Activated naive CD8-positive, alpha-beta T cell treated with anti-CD3 and anti-CD28 coated beads, Interleukin-2, amount 50 U/mL, for 24 hours (primary cell): ENCODE results near the gene EPOP.
A peak's percentile ranks its signal among the peaks of the same experiment; 100 is the strongest.

Experiments used
- ATAC-seq: fragments of 150-1000 bp; cut with Tn5 transposase; one replicate; pipeline ENCODE4 v1.10.0; 2021
- DNase-seq: peaks from one replicate; pipeline ENCODE4 v3.0.0; 2021
- H3K27ac Mint-ChIP-seq: one replicate; pipeline ENCODE4 v1.8.0; 2021; ENCODE audit warnings: mild to moderate bottlenecking, mixed read lengths
- H3K27me3 Mint-ChIP-seq: one replicate; pipeline ENCODE4 v1.8.0; 2021; ENCODE audit warnings: mixed read lengths
- H3K36me3 Mint-ChIP-seq: one replicate; pipeline ENCODE4 v1.8.0; 2021; ENCODE audit warnings: low read depth, mixed read lengths
- H3K4me1 Mint-ChIP-seq: one replicate; pipeline ENCODE4 v1.8.0; 2021; ENCODE audit warnings: mixed read lengths
- H3K4me3 Mint-ChIP-seq: one replicate; pipeline ENCODE4 v1.8.0; 2021; ENCODE audit warnings: mild to moderate bottlenecking, moderate library complexity, mixed read lengths
- H3K9me3 Mint-ChIP-seq: one replicate; pipeline ENCODE4 v1.8.0; 2021; ENCODE audit warnings: mixed read lengths

EPOP gene

GRCh38 chr17:38698760-38699159, 24.0 kb upstream of the EPOP start:
- ATAC-seq = no peak
- H3K4me3 Mint-ChIP-seq = no peak overlapping the region
- H3K4me1 Mint-ChIP-seq = peaks cover 64% of the 10 kb centered on the region

GRCh38 chr17:38697061-38697820, 22.5 kb upstream of the EPOP start:
- peak overlapping the region; percentile 19 for H3K27ac Mint-ChIP-seq

More at GRCh38 chr17:38698760-38699159, 24.0 kb upstream of the EPOP start:
- Mint-ChIP-seq H3K27me3 (no peaks in the 10 kb centered on the region), H3K36me3 (peaks cover 2% of the 10 kb centered on the region), H3K9me3 (peaks cover 5% of the 10 kb centered on the region), H3K27ac (peak overlapping the region; percentile 100)
- DNase-seq = no peak

GRCh38 chr17:38693700-38694329, 19.1 kb upstream of the EPOP start:
- Mint-ChIP-seq H3K4me3 (no peak overlapping the region), H3K4me1 (peaks cover 27% of the 10 kb centered on the region), H3K27ac (no peak overlapping the region), H3K27me3 (no peaks in the 10 kb centered on the region), H3K9me3 (no peaks in the 10 kb centered on the region), H3K36me3 (no peaks in the 10 kb centered on the region)
- ATAC-seq (no peak), DNase-seq (no peak)

More at GRCh38 chr17:38697061-38697820, 22.5 kb upstream of the EPOP start:
- Mint-ChIP-seq H3K4me3 (no peak overlapping the region), H3K9me3 (peaks cover 5% of the 10 kb centered on the region), H3K4me1 (peaks cover 56% of the 10 kb centered on the region), H3K36me3 (peaks cover 2% of the 10 kb centered on the region), H3K27me3 (no peaks in the 10 kb centered on the region)
- DNase-seq (no peak), ATAC-seq (no peak)

- DNase-seq (no peak), ATAC-seq (no peak)
- Mint-ChIP-seq H3K27ac (no peak overlapping the region), H3K4me3 (no peak overlapping the region), H3K36me3 (no peaks in the 10 kb centered on the region), H3K9me3 (no peaks in the 10 kb centered on the region), H3K4me1 (peaks cover 11% of the 10 kb centered on the region), H3K27me3 (peaks cover 5% of the 10 kb centered on the region)
These were observed 16.4 kb upstream of the EPOP start for GRCh38 chr17:38691154-38691553.

GRCh38 chr17:38690386-38690785, 15.6 kb upstream of the EPOP start:
- no peak overlapping the region for H3K4me3 Mint-ChIP-seq
- no peak overlapping the region for H3K27ac Mint-ChIP-seq
- no peaks in the 10 kb centered on the region for H3K9me3 Mint-ChIP-seq
- H3K36me3 Mint-ChIP-seq = peaks cover 2% of the 10 kb centered on the region
- peaks cover 10% of the 10 kb centered on the region for H3K27me3 Mint-ChIP-seq
- ATAC-seq (no peak), DNase-seq (no peak)
- H3K4me1 Mint-ChIP-seq = peaks cover 7% of the 10 kb centered on the region

GRCh38 chr17:38687286-38687685, 12.5 kb upstream of the EPOP start:
- Mint-ChIP-seq H3K9me3 (no peaks in the 10 kb centered on the region), H3K4me1 (peaks cover 7% of the 10 kb centered on the region), H3K27ac (no peak overlapping the region), H3K4me3 (no peak overlapping the region), H3K27me3 (peaks cover 14% of the 10 kb centered on the region), H3K36me3 (peaks cover 2% of the 10 kb centered on the region)
- ATAC-seq (no peak), DNase-seq (no peak)

GRCh38 chr17:38685491-38685890, 10.7 kb upstream of the EPOP start:
- no peak overlapping the region for H3K4me3 Mint-ChIP-seq
- peaks cover 14% of the 10 kb centered on the region for H3K27me3 Mint-ChIP-seq

GRCh38 chr17:38681096-38681495, 6.3 kb upstream of the EPOP start:
- Mint-ChIP-seq H3K4me3 (no peak overlapping the region), H3K4me1 (peaks cover 20% of the 10 kb centered on the region), H3K27me3 (peaks cover 9% of the 10 kb centered on the region), H3K9me3 (no peaks in the 10 kb centered on the region), H3K36me3 (peaks cover 2% of the 10 kb centered on the region), H3K27ac (no peak overlapping the region)
- no peak for DNase-seq
- no peak for ATAC-seq

More at GRCh38 chr17:38685491-38685890, 10.7 kb upstream of the EPOP start:
- Mint-ChIP-seq H3K36me3 (peaks cover 2% of the 10 kb centered on the region), H3K27ac (no peak overlapping the region), H3K9me3 (no peaks in the 10 kb centered on the region), H3K4me1 (peaks cover 7% of the 10 kb centered on the region)
- DNase-seq = no peak
- ATAC-seq = no peak

- no peak for ATAC-seq
- H3K4me1 Mint-ChIP-seq = peaks cover 34% of the 10 kb centered on the region
- no peak overlapping the region for H3K4me3 Mint-ChIP-seq
- H3K27me3 Mint-ChIP-seq = no peaks in the 10 kb centered on the region
- H3K27ac Mint-ChIP-seq = peak overlapping the region; percentile 91
- H3K9me3 Mint-ChIP-seq = no peaks in the 10 kb centered on the region
- H3K36me3 Mint-ChIP-seq = peaks cover 2% of the 10 kb centered on the region
- no peak for DNase-seq
These were observed 3.1 kb upstream of the EPOP start for GRCh38 chr17:38677819-38678218.

GRCh38 chr17:38676706-38677504, 2.1 kb upstream of the EPOP start:
- H3K4me3 Mint-ChIP-seq = peak overlapping the region; percentile 45
- peak; percentile 45 for ATAC-seq
- no peaks in the 10 kb centered on the region for H3K9me3 Mint-ChIP-seq
- H3K4me1 Mint-ChIP-seq = peaks cover 42% of the 10 kb centered on the region
- DNase-seq = peak; percentile 88
- H3K27me3 Mint-ChIP-seq = peaks cover 6% of the 10 kb centered on the region
- H3K36me3 Mint-ChIP-seq = peaks cover 3% of the 10 kb centered on the region
- H3K27ac Mint-ChIP-seq = peak overlapping the region; percentile 91

GRCh38 chr17:38674014-38674748, 576 bp downstream of the EPOP start:
- Mint-ChIP-seq H3K27me3 (peaks cover 22% of the 10 kb centered on the region), H3K36me3 (peaks cover 10% of the 10 kb centered on the region), H3K27ac (no peak overlapping the region), H3K4me1 (peaks cover 53% of the 10 kb centered on the region), H3K4me3 (peak overlapping the region; percentile 53), H3K9me3 (no peaks in the 10 kb centered on the region)
- ATAC-seq (peak; percentile 5), DNase-seq (peak; percentile 45)

GRCh38 chr17:38673707-38674013, 1.1 kb downstream of the EPOP start:
- ATAC-seq = no peak
- Mint-ChIP-seq H3K27ac (no peak overlapping the region), H3K4me3 (peak overlapping the region; percentile 81), H3K9me3 (no peaks in the 10 kb centered on the region), H3K4me1 (peaks cover 53% of the 10 kb centered on the region), H3K36me3 (peaks cover 10% of the 10 kb centered on the region), H3K27me3 (peaks cover 27% of the 10 kb centered on the region)
- DNase-seq = no peak

- ATAC-seq (no peak), DNase-seq (no peak)
- Mint-ChIP-seq H3K4me3 (peak overlapping the region; percentile 81), H3K9me3 (no peaks in the 10 kb centered on the region), H3K27me3 (peaks cover 33% of the 10 kb centered on the region), H3K27ac (peak overlapping the region; percentile 31), H3K4me1 (peaks cover 51% of the 10 kb centered on the region), H3K36me3 (peaks cover 10% of the 10 kb centered on the region)
These were observed 1.7 kb downstream of the EPOP start for GRCh38 chr17:38672788-38673706.
